Loucy (cell line): ENCODE measurements around the gene DNAH5.

Experiments
- H2AFZ ChIP-seq: fragments of 200-600 bp; sonication (generic); 2 replicates; pipeline ENCODE4 v1.6.0; 2016; ENCODE audit warnings: antibody characterized with exemption, mild to moderate bottlenecking, low read length, moderate library complexity
- H3F3A ChIP-seq: fragments of 200-600 bp; 2 replicates; pipeline ENCODE4 v1.6.0; 2016; ENCODE audit warnings: antibody characterized with exemption, low read depth, mild to moderate bottlenecking
- H3K27me3 ChIP-seq: fragments of 200-600 bp; sonication (generic); 2 replicates; pipeline ENCODE4 v1.6.1; 2014; ENCODE audit warnings: low read length, mild to moderate bottlenecking; ENCODE audit not compliant: insufficient read depth, poor library complexity, severe bottlenecking
- H3K36me3 ChIP-seq: fragments of 200-600 bp; sonication (generic); 2 replicates; pipeline ENCODE4 v1.6.1; 2016; ENCODE audit warnings: low read length; ENCODE audit not compliant: insufficient read depth
- H3K4me1 ChIP-seq: fragments of 200-600 bp; sonication (generic); 2 replicates; pipeline ENCODE4 v1.5.1; 2014; ENCODE audit warnings: low read length, mild to moderate bottlenecking; ENCODE audit not compliant: insufficient read depth, poor library complexity, severe bottlenecking
- H3K4me2 ChIP-seq: fragments of 200-600 bp; sonication (generic); 2 replicates; pipeline ENCODE4 v1.6.0; 2014; ENCODE audit warnings: antibody characterized with exemption, low read length, low read depth, mild to moderate bottlenecking; ENCODE audit not compliant: poor library complexity, severe bottlenecking
- H3K4me3 ChIP-seq: fragments of 200-600 bp; sonication (generic); 2 replicates; pipeline ENCODE4 v1.5.1; 2014; ENCODE audit warnings: low read length, mild to moderate bottlenecking, mixed read lengths; ENCODE audit not compliant: poor library complexity, severe bottlenecking
- H3K79me2 ChIP-seq: fragments of 200-600 bp; sonication (generic); 2 replicates; pipeline ENCODE4 v1.6.1; 2014; ENCODE audit warnings: low read length; ENCODE audit not compliant: insufficient read depth
- H3K9ac ChIP-seq: fragments of 200-600 bp; sonication (generic); 2 replicates; pipeline ENCODE4 v1.6.0; 2014; ENCODE audit warnings: mild to moderate bottlenecking, low read depth, low read length, moderate library complexity; ENCODE audit not compliant: poor library complexity, severe bottlenecking
- H3K9me2 ChIP-seq: fragments of 200-600 bp; sonication (generic); replicated peaks from 2 replicates; pipeline ENCODE4 v1.6.1; 2016; ENCODE audit warnings: low read depth, low read length, mixed read lengths
- H3K9me3 ChIP-seq: fragments of 200-600 bp; sonication (generic); 2 replicates; pipeline ENCODE4 v1.6.1; 2014; ENCODE audit warnings: mild to moderate bottlenecking, antibody characterized with exemption, low read length, low read depth; ENCODE audit not compliant: insufficient read depth
- H4K20me1 ChIP-seq: fragments of 200-600 bp; sonication (generic); 2 replicates; pipeline ENCODE4 v1.6.0; 2014; ENCODE audit warnings: antibody characterized with exemption, low read length, mild to moderate bottlenecking; ENCODE audit not compliant: insufficient read depth, poor library complexity, severe bottlenecking
- EZH2phosphoT487 ChIP-seq: fragments of 200-600 bp; IDR thresholded peaks from 2 replicates; pipeline ENCODE4 v1.6.1; 2018; ENCODE audit warnings: antibody characterized with exemption, mild to moderate bottlenecking, moderate library complexity, borderline replicate concordance
- TF ChIP-seq, protein P1 (sequence below): fragments of 200-600 bp; sonication (generic); conservative IDR thresholded peaks from 2 replicates; pipeline ENCODE4 v1.5.1; 2014; ENCODE audit warnings: mild to moderate bottlenecking, antibody characterized with exemption, low read length

Gene DNAH5

GRCh38 chr5:13865312-13865711 lies 79.2 kb downstream of the DNAH5 start:
- Histone ChIP-seq H3K4me3 (no peak overlapping the region), H3K27me3 (no peaks in the 10 kb centered on the region), H3K79me2 (no peaks in the 10 kb centered on the region), H3K9me3 (no peaks in the 10 kb centered on the region), H3K4me1 (no peaks in the 10 kb centered on the region), H2AFZ (no peak overlapping the region), H3K9me2 (no peaks in the 10 kb centered on the region), H3K9ac (no peak overlapping the region), H3K36me3 (no peaks in the 10 kb centered on the region), H4K20me1 (no peaks in the 10 kb centered on the region), H3K4me2 (no peak overlapping the region), H3F3A (no peaks in the 10 kb centered on the region)
- TF ChIP-seq, protein P1, sequence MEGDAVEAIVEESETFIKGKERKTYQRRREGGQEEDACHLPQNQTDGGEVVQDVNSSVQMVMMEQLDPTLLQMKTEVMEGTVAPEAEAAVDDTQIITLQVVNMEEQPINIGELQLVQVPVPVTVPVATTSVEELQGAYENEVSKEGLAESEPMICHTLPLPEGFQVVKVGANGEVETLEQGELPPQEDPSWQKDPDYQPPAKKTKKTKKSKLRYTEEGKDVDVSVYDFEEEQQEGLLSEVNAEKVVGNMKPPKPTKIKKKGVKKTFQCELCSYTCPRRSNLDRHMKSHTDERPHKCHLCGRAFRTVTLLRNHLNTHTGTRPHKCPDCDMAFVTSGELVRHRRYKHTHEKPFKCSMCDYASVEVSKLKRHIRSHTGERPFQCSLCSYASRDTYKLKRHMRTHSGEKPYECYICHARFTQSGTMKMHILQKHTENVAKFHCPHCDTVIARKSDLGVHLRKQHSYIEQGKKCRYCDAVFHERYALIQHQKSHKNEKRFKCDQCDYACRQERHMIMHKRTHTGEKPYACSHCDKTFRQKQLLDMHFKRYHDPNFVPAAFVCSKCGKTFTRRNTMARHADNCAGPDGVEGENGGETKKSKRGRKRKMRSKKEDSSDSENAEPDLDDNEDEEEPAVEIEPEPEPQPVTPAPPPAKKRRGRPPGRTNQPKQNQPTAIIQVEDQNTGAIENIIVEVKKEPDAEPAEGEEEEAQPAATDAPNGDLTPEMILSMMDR = no peak
- no peak for TF ChIP-seq EZH2phosphoT487

- Histone ChIP-seq H3K36me3 (no peaks in the 10 kb centered on the region), H3K9ac (no peak overlapping the region), H3K9me2 (no peaks in the 10 kb centered on the region), H3K79me2 (no peaks in the 10 kb centered on the region), H4K20me1 (no peaks in the 10 kb centered on the region), H2AFZ (no peak overlapping the region), H3K4me3 (no peak overlapping the region), H3K27me3 (no peaks in the 10 kb centered on the region), H3K9me3 (no peaks in the 10 kb centered on the region), H3K4me2 (no peak overlapping the region), H3K4me1 (no peaks in the 10 kb centered on the region), H3F3A (no peaks in the 10 kb centered on the region)
- no peak for TF ChIP-seq EZH2phosphoT487
- TF ChIP-seq, protein P1 = no peak
These were observed 84.3 kb downstream of the DNAH5 start for GRCh38 chr5:13860146-13860545.

DNA sequence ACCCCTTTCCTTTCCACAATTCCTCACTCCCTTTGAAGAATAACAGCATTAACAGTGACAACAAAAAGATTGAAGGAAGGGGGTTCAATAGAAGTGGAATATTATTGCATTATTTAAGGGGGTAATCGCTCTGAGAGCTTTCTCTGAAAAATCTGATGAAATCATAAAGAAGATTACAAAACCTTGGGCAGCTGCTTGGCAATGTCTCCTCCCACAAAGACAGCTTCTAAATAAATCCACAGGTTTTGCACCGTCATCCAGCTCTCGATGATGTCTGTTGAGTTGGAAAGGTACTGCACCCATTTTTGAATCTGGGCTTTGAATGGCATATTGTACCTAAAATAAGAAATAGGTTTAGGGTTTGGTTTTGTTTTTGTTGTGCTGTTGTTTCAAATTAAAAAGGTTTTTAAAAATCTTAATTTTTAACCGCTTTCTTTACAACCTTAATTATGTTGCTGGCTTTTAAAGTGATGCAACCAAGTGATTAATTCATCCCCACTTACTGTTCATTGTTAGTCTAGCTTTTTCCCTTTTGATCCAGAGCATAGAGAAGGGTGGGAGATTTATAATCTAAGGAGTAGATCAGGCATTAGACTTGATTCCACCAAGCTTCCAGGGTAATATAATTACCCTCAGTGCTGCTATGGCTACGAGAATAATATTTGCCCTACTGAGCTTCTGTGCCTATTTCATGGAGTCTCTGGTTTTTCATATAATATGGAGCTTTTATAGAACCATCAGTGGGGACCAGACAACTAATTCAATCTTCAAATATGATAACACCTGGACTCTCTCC lies 85.0 kb downstream of the DNAH5 start:
- Histone ChIP-seq H3K4me3 (no peak overlapping the region), H3K9ac (no peak overlapping the region)

More for the DNA sequence above, 85.0 kb downstream of the DNAH5 start:
- Histone ChIP-seq H3K4me1 (no peaks in the 10 kb centered on the region), H3K9me3 (no peaks in the 10 kb centered on the region), H3K9me2 (no peaks in the 10 kb centered on the region), H3K79me2 (no peaks in the 10 kb centered on the region), H3F3A (no peaks in the 10 kb centered on the region), H2AFZ (no peak overlapping the region), H3K4me2 (no peak overlapping the region), H3K27me3 (no peaks in the 10 kb centered on the region), H4K20me1 (no peaks in the 10 kb centered on the region), H3K36me3 (no peaks in the 10 kb centered on the region)
- TF ChIP-seq EZH2phosphoT487 = no peak
- TF ChIP-seq, protein P1 = no peak
